ENCODE measurements around the gene NEXN. TPM values are rescaled to one million over a fixed set of nuclear protein-coding genes. Genes with fewer than 3 reads are reported as not detected.
A peak's percentile ranks its signal among the peaks of the same experiment; 100 is the strongest.

NEXN gene
- total and polyA plus RNA-seq, 2 experiments from 2014 or later = 2.6 to 11.8 TPM

- H3K4me1 Mint-ChIP-seq = no peaks in the 10 kb centered on the region
- no peak for TF ChIP-seq JUNB (IDR thresholded peaks at IDR 0.05; ENCODE audit: unreplicated experiment)
- H3K27me3 Mint-ChIP-seq (ENCODE audit: insufficient read depth, low read depth, poor library complexity) = no peaks in the 10 kb centered on the region
- Histone ChIP-seq H3K4me2 (no peak overlapping the region), H2AFZ (no peak overlapping the region), H3K4me3 (no peak overlapping the region), H3F3A (replicated peaks; ENCODE audit: low read depth) (no peaks in the 10 kb centered on the region), H3K36me3 (ENCODE audit: insufficient read depth) (peaks cover 3% of the 10 kb centered on the region; the same call in 1 of the 2 replicates), H3K27me3 (ENCODE audit: insufficient read depth) (no peaks in the 10 kb centered on the region), H3K27ac (ENCODE audit: low read depth) (no peak overlapping the region), H3K4me1 (ENCODE audit: insufficient read depth) (no peaks in the 10 kb centered on the region), H4K20me1 (replicated peaks; ENCODE audit: insufficient read depth) (no peaks in the 10 kb centered on the region), H3K9me2 (ENCODE audit: insufficient read depth) (no peaks in the 10 kb centered on the region), H3K79me2 (replicated peaks; ENCODE audit: insufficient read depth) (no peaks in the 10 kb centered on the region; the same call in 1 of the 2 replicates)
- H3K9me3 Mint-ChIP-seq = no peaks in the 10 kb centered on the region; the same call in 2 of the 3 replicates
- ATAC-seq = no peak
- H3K4me3 Mint-ChIP-seq = no peak overlapping the region
- DNase-seq (ENCODE audit: low spot score) = no peak
- H3K27ac Mint-ChIP-seq = no peak overlapping the region
- H3K36me3 Mint-ChIP-seq (ENCODE audit: low read depth) = peaks cover 13% of the 10 kb centered on the region; the same call in 2 of the 3 replicates
Observed at GRCh38 chr1:77859248-77859647, 29.2 kb upstream of the NEXN start.

GRCh38 chr1:77866296-77866695 lies 22.1 kb upstream of the NEXN start:
- no peak overlapping the region for H3K27ac ChIP-seq (ENCODE audit: low read depth)
- DNase-seq (ENCODE audit: low spot score) = peak; percentile 8
- no peaks in the 10 kb centered on the region for H3F3A ChIP-seq (replicated peaks; ENCODE audit: low read depth)
- H3K9me2 ChIP-seq (ENCODE audit: insufficient read depth) = no peaks in the 10 kb centered on the region
- H2AFZ ChIP-seq = no peak overlapping the region
- H3K27ac Mint-ChIP-seq = no peak overlapping the region; the same call in 1 of the 2 replicates
- H4K20me1 ChIP-seq (replicated peaks; ENCODE audit: insufficient read depth) = no peaks in the 10 kb centered on the region
- no peaks in the 10 kb centered on the region for H3K4me1 Mint-ChIP-seq
- H3K79me2 ChIP-seq (replicated peaks; ENCODE audit: insufficient read depth) = no peaks in the 10 kb centered on the region
- H3K4me2 ChIP-seq = no peak overlapping the region
- no peaks in the 10 kb centered on the region for H3K27me3 Mint-ChIP-seq (ENCODE audit: insufficient read depth, low read depth, poor library complexity)
- H3K4me1 ChIP-seq (ENCODE audit: insufficient read depth) = no peaks in the 10 kb centered on the region
- no peak for ATAC-seq
- H3K4me3 Mint-ChIP-seq = no peak overlapping the region
- H3K36me3 ChIP-seq (ENCODE audit: insufficient read depth) = no peaks in the 10 kb centered on the region
- peaks cover 3% of the 10 kb centered on the region; the same call in 2 of the 3 replicates for H3K9me3 Mint-ChIP-seq
- H3K27me3 ChIP-seq (ENCODE audit: insufficient read depth) = no peaks in the 10 kb centered on the region
- peaks cover 15% of the 10 kb centered on the region; the same call in 2 of the 3 replicates for H3K36me3 Mint-ChIP-seq (ENCODE audit: low read depth)
- no peak overlapping the region for H3K4me3 ChIP-seq
- TF ChIP-seq ZNF331 (CRISPR knock-in tag; IDR thresholded peaks at IDR 0.05; ENCODE audit: low read depth) (no peak), NANOG (IDR thresholded peaks at IDR 0.05; ENCODE audit: borderline replicate concordance) (no peak), CREB1 (CRISPR knock-in tag; IDR thresholded peaks at IDR 0.05; ENCODE audit: low read depth) (no peak), JUNB (IDR thresholded peaks at IDR 0.05; ENCODE audit: unreplicated experiment) (no peak), ZNF462 (CRISPR knock-in tag; IDR thresholded peaks at IDR 0.05) (no peak), REST (IDR thresholded peaks at IDR 0.05; ENCODE audit: unreplicated experiment) (no peak), CTCF (conservative IDR thresholded peaks at IDR 0.05; ENCODE audit: low read depth in 2 of 2) (no peak), EZH2 (IDR thresholded peaks at IDR 0.05; ENCODE audit: low read depth, unreplicated experiment) (no peak)
- TF ChIP-seq, protein P1, sequence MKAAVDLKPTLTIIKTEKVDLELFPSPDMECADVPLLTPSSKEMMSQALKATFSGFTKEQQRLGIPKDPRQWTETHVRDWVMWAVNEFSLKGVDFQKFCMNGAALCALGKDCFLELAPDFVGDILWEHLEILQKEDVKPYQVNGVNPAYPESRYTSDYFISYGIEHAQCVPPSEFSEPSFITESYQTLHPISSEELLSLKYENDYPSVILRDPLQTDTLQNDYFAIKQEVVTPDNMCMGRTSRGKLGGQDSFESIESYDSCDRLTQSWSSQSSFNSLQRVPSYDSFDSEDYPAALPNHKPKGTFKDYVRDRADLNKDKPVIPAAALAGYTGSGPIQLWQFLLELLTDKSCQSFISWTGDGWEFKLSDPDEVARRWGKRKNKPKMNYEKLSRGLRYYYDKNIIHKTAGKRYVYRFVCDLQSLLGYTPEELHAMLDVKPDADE (IDR thresholded peaks at IDR 0.05) = no peak

Measured in GM23338 (cell line).